Prostate gland (tissue), 2 donors: ENCODE data around the gene CLDN2. TPM values are rescaled to one million over a fixed set of nuclear protein-coding genes. Genes with fewer than 3 reads are reported as not detected.

ENCODE experiments used
- DNase-seq: peaks from one replicate; pipeline ENCODE4 v3.0.0-alpha.2; 2019; ENCODE audit warnings: low spot score
- H3K27ac ChIP-seq, 2 donors: fragments of 200-600 bp; sonication (generic); 2 replicates each; pipeline ENCODE4 v1.5.1; 2017 to 2019
- H3K27me3 ChIP-seq: fragments of 200-600 bp; sonication (generic); replicated peaks from 2 replicates; pipeline ENCODE4 v1.5.1; 2019; ENCODE audit not compliant: insufficient read depth
- H3K36me3 ChIP-seq, 2 donors: fragments of 200-600 bp; sonication (generic); 1 replicate in 1 of 2; 2 replicates in 1 of 2; pipeline versions ENCODE4 v1.5.1 to v1.8.1; 2017 to 2019
- H3K4me1 ChIP-seq: fragments of 200-600 bp; sonication (generic); replicated peaks from 2 replicates; pipeline ENCODE4 v1.5.1; 2019
- H3K4me3 ChIP-seq, 2 donors: fragments of 200-600 bp; sonication (generic); 2 replicates each; pipeline ENCODE4 v1.5.1; 2017 to 2019
- H3K9me3 ChIP-seq: fragments of 200-600 bp; sonication (generic); 2 replicates; pipeline ENCODE4 v1.5.1; 2017
- POLR2A ChIP-seq: fragments of 450-650 bp; IDR thresholded peaks from one replicate; pipeline ENCODE4 v1.6.1; 2016; ENCODE audit warnings: antibody characterized with exemption, mild to moderate bottlenecking
- POLR2AphosphoS5 ChIP-seq: sonication (generic); formaldehyde crosslinking; IDR thresholded peaks from one replicate; pipeline ENCODE4 v1.6.1; 2017; ENCODE audit warnings: antibody characterized with exemption
- WGBS: methylation state at CpG from one replicate; pipeline ENCODE4 v1.1.5; 2018; 5-methylcytosine and 5-hydroxymethylcytosine counted together
- intact Hi-C: fragments of 100-400 bp; cut with DNase I; formaldehyde crosslinking; loops from one replicate; pipeline ENCODE4 v1.14.2; 2022
- total RNA-seq, 2 donors: library from RNA; depleted of rRNA; stranded (reverse); fragments of >200 nt; gene quantifications; one replicate each; pipeline ENCODE4 v1.1.0, GENCODE V29; 2016
- TF ChIP-seq, protein P1 (sequence below), 4 experiments: fragments of 200-600 bp in 2 of 4; fragments of 450-650 bp in 2 of 4; sonication (generic) in 2 of 4; IDR thresholded peaks; 1 replicate in 3 of 4; 2 replicates in 1 of 4; pipeline ENCODE4 v1.5.1; 2016 to 2019; ENCODE audit warnings: antibody characterized with exemption in 4 of 4, mild to moderate bottlenecking in 2 of 4, moderate library complexity in 2 of 4

The CLDN2 gene
- total RNA-seq, 2 donors from 2014 or later: 0.28 TPM; not detected in 1

DNA sequence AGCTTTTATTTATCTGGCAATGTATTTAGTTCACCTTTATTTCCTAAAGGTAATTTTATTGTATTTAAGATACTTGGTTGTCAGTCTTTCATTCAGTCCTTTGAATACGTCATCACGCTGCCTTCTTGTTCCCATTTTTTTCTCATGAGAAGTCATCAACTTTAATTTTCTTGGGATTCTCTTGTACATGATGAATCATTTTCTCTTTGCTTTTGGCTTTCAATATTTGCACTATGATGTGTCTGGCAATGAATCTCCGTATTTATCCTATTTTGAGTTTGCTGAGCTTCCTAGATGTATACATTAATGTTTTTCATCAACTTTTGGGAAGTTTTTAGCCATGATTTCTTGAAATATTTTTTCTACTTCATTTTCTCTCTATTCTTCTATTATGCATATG is 28.4 kb downstream of the CLDN2 start:
- TF ChIP-seq POLR2A (no peak), POLR2AphosphoS5 (no peak)
- TF ChIP-seq, protein P1, sequence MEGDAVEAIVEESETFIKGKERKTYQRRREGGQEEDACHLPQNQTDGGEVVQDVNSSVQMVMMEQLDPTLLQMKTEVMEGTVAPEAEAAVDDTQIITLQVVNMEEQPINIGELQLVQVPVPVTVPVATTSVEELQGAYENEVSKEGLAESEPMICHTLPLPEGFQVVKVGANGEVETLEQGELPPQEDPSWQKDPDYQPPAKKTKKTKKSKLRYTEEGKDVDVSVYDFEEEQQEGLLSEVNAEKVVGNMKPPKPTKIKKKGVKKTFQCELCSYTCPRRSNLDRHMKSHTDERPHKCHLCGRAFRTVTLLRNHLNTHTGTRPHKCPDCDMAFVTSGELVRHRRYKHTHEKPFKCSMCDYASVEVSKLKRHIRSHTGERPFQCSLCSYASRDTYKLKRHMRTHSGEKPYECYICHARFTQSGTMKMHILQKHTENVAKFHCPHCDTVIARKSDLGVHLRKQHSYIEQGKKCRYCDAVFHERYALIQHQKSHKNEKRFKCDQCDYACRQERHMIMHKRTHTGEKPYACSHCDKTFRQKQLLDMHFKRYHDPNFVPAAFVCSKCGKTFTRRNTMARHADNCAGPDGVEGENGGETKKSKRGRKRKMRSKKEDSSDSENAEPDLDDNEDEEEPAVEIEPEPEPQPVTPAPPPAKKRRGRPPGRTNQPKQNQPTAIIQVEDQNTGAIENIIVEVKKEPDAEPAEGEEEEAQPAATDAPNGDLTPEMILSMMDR (IDR thresholded peaks at IDR 0.05): no peak
- no peak overlapping the region for H3K27ac ChIP-seq
- H3K9me3 ChIP-seq: no peaks in the 10 kb centered on the region
- no peaks in the 10 kb centered on the region for H3K36me3 ChIP-seq
- intact Hi-C loops: no loop called here
- no peak overlapping the region for H3K4me3 ChIP-seq
- 84% methylated on average over 3 of the region's 3 CpGs for WGBS
- no peaks in the 10 kb centered on the region for H3K4me1 ChIP-seq
- DNase-seq: no peak
- H3K27me3 ChIP-seq: no peaks in the 10 kb centered on the region

DNA sequence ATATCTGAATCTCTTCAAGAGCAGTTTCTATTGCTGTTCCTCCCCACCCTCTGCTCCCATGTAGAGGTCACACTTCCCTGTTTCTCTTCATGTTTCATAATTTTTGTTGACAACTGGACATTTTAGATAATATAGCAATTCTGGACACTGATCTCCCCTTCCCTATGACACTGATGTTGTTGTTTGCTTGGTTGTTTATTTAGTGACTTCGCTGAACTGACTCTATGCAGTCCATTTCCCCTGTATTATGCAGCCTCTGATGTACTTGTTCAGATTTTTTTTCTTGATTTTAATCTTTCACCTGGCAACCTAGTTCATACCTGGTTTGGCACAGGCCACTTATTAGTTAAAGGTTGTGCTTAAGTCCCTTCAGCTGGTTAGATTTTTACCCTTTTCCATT is 29.2 kb downstream of the CLDN2 start:
- H3K4me1 ChIP-seq: no peaks in the 10 kb centered on the region
- no peaks in the 10 kb centered on the region for H3K9me3 ChIP-seq
- intact Hi-C loops: no loop called here
- TF ChIP-seq POLR2AphosphoS5 (no peak), POLR2A (no peak)
- TF ChIP-seq, protein P1 (IDR thresholded peaks at IDR 0.05): no peak
- no peaks in the 10 kb centered on the region for H3K36me3 ChIP-seq
- no peak for DNase-seq
- 95% methylated on average over 1 of the region's 1 CpG for WGBS
- no peak overlapping the region for H3K4me3 ChIP-seq
- H3K27ac ChIP-seq: no peak overlapping the region
- H3K27me3 ChIP-seq: no peaks in the 10 kb centered on the region

DNA sequence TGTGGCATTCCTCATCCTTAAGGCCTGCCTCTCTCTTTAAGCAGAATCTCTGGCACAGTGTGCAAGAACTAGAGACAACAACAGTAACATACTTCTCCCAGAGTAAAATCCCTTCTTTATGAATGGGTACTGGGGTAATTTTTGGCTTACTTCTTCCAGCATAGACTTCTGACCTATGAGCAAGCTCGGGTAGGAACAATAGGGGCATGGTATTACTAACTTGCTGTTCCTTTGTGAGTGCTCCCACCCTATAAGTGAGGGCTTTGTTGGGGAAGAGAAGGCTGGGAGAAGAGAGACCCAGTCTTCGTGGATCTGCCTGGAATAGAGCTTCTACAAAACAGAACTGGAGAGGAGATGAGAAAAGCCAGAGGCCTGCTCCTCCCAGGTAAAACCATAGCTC is 30.2 kb downstream of the CLDN2 start:
- Histone ChIP-seq H3K36me3 (no peaks in the 10 kb centered on the region), H3K9me3 (no peaks in the 10 kb centered on the region), H3K4me3 (no peak overlapping the region), H3K27ac (no peak overlapping the region), H3K4me1 (no peaks in the 10 kb centered on the region), H3K27me3 (no peaks in the 10 kb centered on the region)
- TF ChIP-seq POLR2A (no peak), POLR2AphosphoS5 (no peak)
- TF ChIP-seq, protein P1 (IDR thresholded peaks at IDR 0.05): no peak
- intact Hi-C loops: loop anchor here (5.0 kb wide), 1 partner anchor 48 kb away; the partner anchor contains the start of gene RIPPLY1
- 81% methylated on average over 2 of the region's 2 CpGs for WGBS
- no peak for DNase-seq

DNA sequence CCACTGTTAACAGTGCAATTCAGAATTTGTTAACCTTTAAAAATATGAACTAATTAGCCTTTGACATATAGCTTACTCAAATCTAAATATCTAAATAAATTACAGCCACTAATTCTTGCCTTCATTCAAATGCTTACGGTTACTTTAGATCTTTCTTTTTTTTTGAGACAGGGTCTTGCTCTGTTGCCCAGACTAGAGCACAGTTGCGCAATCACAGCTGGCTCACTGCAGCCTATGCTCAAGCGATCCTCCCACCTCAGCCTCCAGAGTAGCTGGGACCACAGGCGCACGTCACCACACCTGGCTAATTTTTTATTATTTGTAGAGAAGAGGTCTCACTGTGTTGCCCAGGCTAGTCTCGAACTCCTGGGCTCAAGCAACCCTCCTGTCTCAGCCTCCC is 31.0 kb downstream of the CLDN2 start:
- no peak for DNase-seq
- intact Hi-C loops: loop anchor here (5.0 kb wide), 1 partner anchor 49 kb away; the partner anchor contains the start of gene RIPPLY1
- H3K9me3 ChIP-seq: no peaks in the 10 kb centered on the region

DNA sequence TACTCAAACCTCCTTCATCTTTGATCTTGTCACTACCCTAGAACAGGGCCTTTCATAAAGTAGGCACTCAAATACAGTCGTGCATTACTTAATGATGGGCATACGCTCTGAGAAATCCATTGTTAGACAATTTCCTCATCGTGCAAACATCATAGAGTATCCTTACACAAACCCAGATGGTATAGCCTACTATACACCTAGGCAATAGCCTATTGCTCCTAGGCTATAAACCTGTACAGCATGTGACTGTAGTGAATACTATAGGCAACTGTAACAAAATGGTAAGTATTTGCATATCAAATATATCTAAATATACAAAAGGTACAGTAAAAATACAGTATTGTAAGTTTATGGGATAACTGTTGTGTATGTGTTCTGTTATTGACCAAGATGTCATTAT is 31.9 kb downstream of the CLDN2 start:
- Histone ChIP-seq H3K4me1 (no peaks in the 10 kb centered on the region), H3K27me3 (no peaks in the 10 kb centered on the region), H3K4me3 (no peak overlapping the region), H3K27ac (no peak overlapping the region), H3K36me3 (no peaks in the 10 kb centered on the region), H3K9me3 (no peaks in the 10 kb centered on the region)
- WGBS: 97% methylated on average over 3 of the region's 3 CpGs
- DNase-seq: no peak
- TF ChIP-seq POLR2AphosphoS5 (no peak), POLR2A (no peak)
- TF ChIP-seq, protein P1 (IDR thresholded peaks at IDR 0.05): no peak
- intact Hi-C loops: loop anchor here (5.0 kb wide), 1 partner anchor 50 kb away; the partner anchor contains the start of gene RIPPLY1

More for the DNA sequence above, 31.0 kb downstream of the CLDN2 start:
- H3K36me3 ChIP-seq: no peaks in the 10 kb centered on the region
- no peaks in the 10 kb centered on the region for H3K4me1 ChIP-seq
- 96% methylated on average over 6 of the region's 6 CpGs for WGBS
- no peaks in the 10 kb centered on the region for H3K27me3 ChIP-seq
- H3K27ac ChIP-seq: no peak overlapping the region
- TF ChIP-seq POLR2A (no peak), POLR2AphosphoS5 (no peak)
- TF ChIP-seq, protein P1 (IDR thresholded peaks at IDR 0.05): no peak
- no peak overlapping the region for H3K4me3 ChIP-seq
